Activated CD4-positive, alpha-beta T cell treated with anti-CD3 and anti-CD28 coated beads, Interleukin-2, amount 10 ng/mL, durations not matched to agents 7 days and 5 days (primary cell): ENCODE results near the gene SETD7. TPM values are rescaled to one million over a fixed set of nuclear protein-coding genes. Genes with fewer than 3 reads are reported as not detected.
"Not testable (repeated sequence)": the region's sequence is repeated elsewhere in the genome, so short reads cannot be mapped to it uniquely, and the experiment has no call there.

ENCODE experiments used
- CTCF ChIA-PET: fragments of 350-600 bp; sonication (Branson Sonifier 250); formaldehyde crosslinking; loops from one replicate; lab custom pipeline; 2021; ENCODE audit warnings: antibody characterized with exemption; lab: Charles Lee
- POLR2A ChIA-PET: fragments of 350-600 bp; sonication (Branson Sonifier 250); formaldehyde crosslinking; loops from one replicate; lab custom pipeline; 2021; ENCODE audit warnings: antibody characterized with exemption; lab: Charles Lee
- DNase-seq: peaks from one replicate; pipeline ENCODE4 v3.0.0-alpha.2; 2020
- H3K27ac Mint-ChIP-seq: one replicate; pipeline ENCODE4 v1.8.0; 2021; ENCODE audit warnings: mild to moderate bottlenecking, moderate library complexity, mixed read lengths
- H3K27me3 Mint-ChIP-seq: one replicate; pipeline ENCODE4 v1.8.0; 2021; ENCODE audit warnings: mixed read lengths
- H3K36me3 Mint-ChIP-seq: one replicate; pipeline ENCODE4 v1.8.0; 2021; ENCODE audit warnings: low read depth, mixed read lengths
- H3K4me1 Mint-ChIP-seq: one replicate; pipeline ENCODE4 v1.8.0; 2021; ENCODE audit warnings: mixed read lengths
- H3K4me3 Mint-ChIP-seq: one replicate; pipeline ENCODE4 v1.8.0; 2021; ENCODE audit warnings: mild to moderate bottlenecking, moderate library complexity, mixed read lengths
- H3K9me3 Mint-ChIP-seq: one replicate; pipeline ENCODE4 v1.8.0; 2021; ENCODE audit warnings: mixed read lengths
- total RNA-seq, 2 experiments: library from RNA; stranded (reverse); gene quantifications; one replicate each; pipeline ENCODE4 v1.2.3, GENCODE V29; 2021

SETD7 gene
- total RNA-seq, 2 experiments from 2014 or later = 5.8 to 6.7 TPM

- H3K27ac Mint-ChIP-seq = no peak overlapping the region
- no peaks in the 10 kb centered on the region for H3K27me3 Mint-ChIP-seq
- ChIA-PET CTCF (interaction anchor here (0.8 kb wide), 1 partner anchor 393 kb away, joined by 3 read pairs; no protein-coding TSS in a partner anchor), POLR2A (interaction anchor here (0.6 kb wide), 1 partner anchor 69 kb away, joined by 3 read pairs; no protein-coding TSS in a partner anchor)
- no peaks in the 10 kb centered on the region for H3K36me3 Mint-ChIP-seq
- no peaks in the 10 kb centered on the region for H3K9me3 Mint-ChIP-seq
- DNase-seq = no peak
- no peak overlapping the region for H3K4me3 Mint-ChIP-seq
- H3K4me1 Mint-ChIP-seq = no peaks in the 10 kb centered on the region
These were observed 67.6 kb downstream of the SETD7 start for GRCh38 chr4:139488442-139488841.

- no peak overlapping the region for H3K27ac Mint-ChIP-seq
- POLR2A ChIA-PET = interaction anchor here (0.6 kb wide), 1 partner anchor 18 kb away, joined by 3 read pairs; no protein-coding TSS in a partner anchor
- H3K27me3 Mint-ChIP-seq = no peaks in the 10 kb centered on the region
- DNase-seq = no peak
- no peaks in the 10 kb centered on the region for H3K9me3 Mint-ChIP-seq
- H3K4me1 Mint-ChIP-seq = no peaks in the 10 kb centered on the region
- no peak overlapping the region for H3K4me3 Mint-ChIP-seq
- no peaks in the 10 kb centered on the region for H3K36me3 Mint-ChIP-seq
- CTCF ChIA-PET = interaction anchor here (1.1 kb wide), 1 partner anchor 25 kb away, joined by 3 read pairs; no protein-coding TSS in a partner anchor
These were observed 71.2 kb downstream of the SETD7 start for GRCh38 chr4:139484783-139485311.

- H3K4me3 Mint-ChIP-seq = no peak overlapping the region
- DNase-seq = no peak
- H3K9me3 Mint-ChIP-seq = no peaks in the 10 kb centered on the region
- ChIA-PET CTCF (interaction anchor here (0.6 to 1.3 kb wide), 4 partner anchors 10 to 71 kb away, joined by 3 to 4 read pairs (median 3); no protein-coding TSS in a partner anchor), POLR2A (no interaction called here)
- no peaks in the 10 kb centered on the region for H3K36me3 Mint-ChIP-seq
- no peak overlapping the region for H3K27ac Mint-ChIP-seq
- H3K27me3 Mint-ChIP-seq = no peaks in the 10 kb centered on the region
- H3K4me1 Mint-ChIP-seq = no peaks in the 10 kb centered on the region
These were observed 73.0 kb downstream of the SETD7 start for GRCh38 chr4:139483000-139483399.

GRCh38 chr4:139481465-139481864, 74.6 kb downstream of the SETD7 start:
- POLR2A ChIA-PET = interaction anchor here (0.6 kb wide), 1 partner anchor 357 kb away, joined by 3 read pairs; no protein-coding TSS in a partner anchor
- H3K36me3 Mint-ChIP-seq = no peaks in the 10 kb centered on the region
- no peak overlapping the region for H3K4me3 Mint-ChIP-seq
- no peaks in the 10 kb centered on the region for H3K9me3 Mint-ChIP-seq
- no peaks in the 10 kb centered on the region for H3K27me3 Mint-ChIP-seq
- no peak overlapping the region for H3K27ac Mint-ChIP-seq
- no peak for DNase-seq
- CTCF ChIA-PET = no interaction called here
- no peaks in the 10 kb centered on the region for H3K4me1 Mint-ChIP-seq

GRCh38 chr4:139476363-139476762, 79.7 kb downstream of the SETD7 start:
- no peak for DNase-seq
- ChIA-PET POLR2A (no interaction called here), CTCF (no interaction called here)
- Mint-ChIP-seq H3K27ac (no peak overlapping the region), H3K4me1 (no peaks in the 10 kb centered on the region), H3K4me3 (no peak overlapping the region), H3K9me3 (peaks cover 6% of the 10 kb centered on the region), H3K36me3 (peaks cover 22% of the 10 kb centered on the region), H3K27me3 (no peaks in the 10 kb centered on the region)

- ChIA-PET POLR2A (no interaction called here), CTCF (interaction anchor here (1.7 kb wide), 1 partner anchor 10 kb away, joined by 4 read pairs; no protein-coding TSS in a partner anchor)
- peaks cover 40% of the 10 kb centered on the region for H3K36me3 Mint-ChIP-seq
- no peaks in the 10 kb centered on the region for H3K27me3 Mint-ChIP-seq
- H3K27ac Mint-ChIP-seq = no peak overlapping the region
- H3K9me3 Mint-ChIP-seq = peaks cover 24% of the 10 kb centered on the region
- H3K4me3 Mint-ChIP-seq = no peak overlapping the region
- DNase-seq = no peak
- H3K4me1 Mint-ChIP-seq = no peaks in the 10 kb centered on the region
These were observed 83.2 kb downstream of the SETD7 start for GRCh38 chr4:139472852-139473251.

GRCh38 chr4:139470997-139471665, 84.9 kb downstream of the SETD7 start:
- peaks cover 40% of the 10 kb centered on the region for H3K36me3 Mint-ChIP-seq
- H3K9me3 Mint-ChIP-seq = peaks cover 25% of the 10 kb centered on the region
- no peak for DNase-seq
- POLR2A ChIA-PET = no interaction called here
- CTCF ChIA-PET = no interaction called here
- no peak overlapping the region for H3K27ac Mint-ChIP-seq
- H3K4me3 Mint-ChIP-seq = no peak overlapping the region
- H3K27me3 Mint-ChIP-seq = no peaks in the 10 kb centered on the region
- H3K4me1 Mint-ChIP-seq = no peaks in the 10 kb centered on the region

GRCh38 chr4:139470295-139470694, 85.7 kb downstream of the SETD7 start:
- DNase-seq = no peak
- Mint-ChIP-seq H3K4me1 (no peaks in the 10 kb centered on the region), H3K4me3 (no peak overlapping the region), H3K27ac (no peak overlapping the region), H3K27me3 (no peaks in the 10 kb centered on the region), H3K9me3 (peaks cover 25% of the 10 kb centered on the region), H3K36me3 (peaks cover 37% of the 10 kb centered on the region)
- POLR2A ChIA-PET = no interaction called here
- CTCF ChIA-PET = no interaction called here

GRCh38 chr4:139469869-139470268, 86.2 kb downstream of the SETD7 start:
- ChIA-PET CTCF (no interaction called here), POLR2A (no interaction called here)
- Mint-ChIP-seq H3K4me3 (no peak overlapping the region), H3K36me3 (peaks cover 41% of the 10 kb centered on the region), H3K4me1 (no peaks in the 10 kb centered on the region), H3K27me3 (no peaks in the 10 kb centered on the region), H3K9me3 (peaks cover 25% of the 10 kb centered on the region), H3K27ac (no peak overlapping the region)
- DNase-seq = no peak

- Mint-ChIP-seq H3K36me3 (peaks cover 42% of the 10 kb centered on the region), H3K4me3 (no peak overlapping the region), H3K9me3 (peaks cover 25% of the 10 kb centered on the region), H3K27me3 (no peaks in the 10 kb centered on the region), H3K27ac (no peak overlapping the region), H3K4me1 (no peaks in the 10 kb centered on the region)
- DNase-seq = no peak
- CTCF ChIA-PET = no interaction called here
- POLR2A ChIA-PET = no interaction called here
These were observed 86.8 kb downstream of the SETD7 start for GRCh38 chr4:139469216-139469615.

GRCh38 chr4:139468756-139469155, 87.3 kb downstream of the SETD7 start:
- H3K4me1 Mint-ChIP-seq, DNase-seq, CTCF ChIA-PET, H3K4me3 Mint-ChIP-seq, POLR2A ChIA-PET, H3K27ac Mint-ChIP-seq, H3K27me3 Mint-ChIP-seq: not testable (repeated sequence)
- peaks cover 46% of the 10 kb centered on the region for H3K36me3 Mint-ChIP-seq
- H3K9me3 Mint-ChIP-seq = peaks cover 25% of the 10 kb centered on the region

- peaks cover 33% of the 10 kb centered on the region for H3K36me3 Mint-ChIP-seq
- no peaks in the 10 kb centered on the region for H3K4me1 Mint-ChIP-seq
- peaks cover 15% of the 10 kb centered on the region for H3K9me3 Mint-ChIP-seq
- DNase-seq = no peak
- no peaks in the 10 kb centered on the region for H3K27me3 Mint-ChIP-seq
- ChIA-PET CTCF (interaction anchor here (0.6 kb wide), 1 partner anchor 247 kb away, joined by 3 read pairs; no protein-coding TSS in a partner anchor), POLR2A (interaction anchor here (0.6 kb wide), 1 partner anchor 124 kb away, joined by 3 read pairs; no protein-coding TSS in a partner anchor)
- H3K4me3 Mint-ChIP-seq = no peak overlapping the region
- no peak overlapping the region for H3K27ac Mint-ChIP-seq
These were observed 90.1 kb downstream of the SETD7 start for GRCh38 chr4:139465922-139466321.

GRCh38 chr4:139464512-139464911, 91.5 kb downstream of the SETD7 start:
- POLR2A ChIA-PET, H3K4me1 Mint-ChIP-seq, CTCF ChIA-PET, DNase-seq, H3K27me3 Mint-ChIP-seq, H3K27ac Mint-ChIP-seq, H3K4me3 Mint-ChIP-seq: not testable (repeated sequence)
- Mint-ChIP-seq H3K9me3 (peaks cover 15% of the 10 kb centered on the region), H3K36me3 (peaks cover 30% of the 10 kb centered on the region)
